ENCODE data around the gene FGF12. TPM values are rescaled to one million over a fixed set of nuclear protein-coding genes. Genes with fewer than 3 reads are reported as not detected.

Gene FGF12
- total and polyA plus RNA-seq, 2 donors (not counting 1 experiment from before 2014, with no cell fraction given): 0.03 TPM; not detected in 1

DNA sequence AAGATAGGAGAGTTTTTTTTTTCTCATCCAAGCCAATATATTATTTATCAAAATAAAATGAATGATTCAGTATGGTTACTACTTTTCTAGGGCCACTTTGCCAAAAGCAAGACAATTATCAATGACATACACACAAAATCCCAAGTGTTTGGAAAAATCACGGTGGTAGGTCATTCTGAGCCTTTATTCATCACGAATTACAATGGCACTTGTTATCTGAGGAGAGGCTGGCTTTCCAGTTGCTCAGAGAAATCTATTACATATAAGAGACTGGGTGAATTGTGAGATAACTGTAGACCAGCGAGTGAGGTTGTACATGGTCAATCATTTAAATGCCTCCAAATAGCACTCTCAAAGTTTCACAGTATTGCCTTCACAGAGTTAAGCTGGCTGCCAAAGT lies 20.4 kb upstream of the FGF12 start:
- no peak overlapping the region for H3K4me2 ChIP-seq (replicated peaks; ENCODE audit: low read depth, low read length, poor library complexity, severe bottlenecking)
- intact Hi-C loops (cut with micrococcal nuclease): no loop called here

DNA sequence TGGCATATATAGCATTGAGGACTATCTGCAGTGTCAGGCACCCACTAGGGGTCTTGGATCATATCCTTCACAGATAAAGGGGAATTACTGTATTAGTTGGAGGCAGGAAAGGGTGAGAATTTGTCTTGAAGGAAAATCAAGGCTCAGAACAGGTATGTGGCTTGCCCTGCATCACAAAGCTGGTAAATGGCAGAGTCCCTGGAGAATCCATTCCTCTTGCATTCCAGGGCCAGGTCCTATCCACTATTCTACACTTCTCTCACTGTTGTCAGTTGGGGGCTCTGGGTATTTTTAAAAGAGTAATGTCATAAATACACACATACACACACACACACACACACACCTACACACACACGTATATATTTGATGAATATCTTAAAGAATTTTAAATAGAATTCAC lies 19.8 kb upstream of the FGF12 start:
- no peaks in the 10 kb centered on the region for H3K79me2 ChIP-seq (ENCODE audit: control insufficient read depth, insufficient read depth, low read length)
- H3K4me3 ChIP-seq (ENCODE audit: control extremely low read depth in 1 of 5, extremely low read depth in 1 of 5, insufficient read depth in 1 of 5, low read depth in 2 of 5, low read length in 4 of 5): no peak overlapping the region
- no peak overlapping the region for H3K9ac ChIP-seq (ENCODE audit: low read length)
- no peak overlapping the region for H3K27ac ChIP-seq (ENCODE audit: low read length in 2 of 2)
- H3K4me2 ChIP-seq (replicated peaks; ENCODE audit: low read depth, low read length, poor library complexity, severe bottlenecking): no peak overlapping the region
- no peaks in the 10 kb centered on the region for H3K4me1 Mint-ChIP-seq
- intact Hi-C loops (cut with micrococcal nuclease): no loop called here
- no peaks in the 10 kb centered on the region for H3K9me3 ChIP-seq (ENCODE audit: control extremely low read depth in 1 of 3, control insufficient read depth in 2 of 3, insufficient read depth in 1 of 3, low read length in 2 of 3)
- POLR2A ChIA-PET: no interaction called here
- H3K27me3 Mint-ChIP-seq: no peaks in the 10 kb centered on the region
- no CpG with 5 or more reads among the region's 1 CpG for WGBS (ENCODE audit: insufficient coverage)
- DNase-seq: no peak
- H3K9me3 Mint-ChIP-seq (ENCODE audit: insufficient read depth): no peaks in the 10 kb centered on the region
- H3K27me3 ChIP-seq (replicated peaks in 1 of 4; ENCODE audit: control extremely low read depth in 1 of 4, control insufficient read depth in 3 of 4, insufficient read depth in 4 of 4, low read length in 3 of 4): no peaks in the 10 kb centered on the region
- H3K36me3 ChIP-seq (replicated peaks in 1 of 2; ENCODE audit: control extremely low read depth in 1 of 2, control insufficient read depth in 1 of 2, extremely low read depth in 1 of 2, insufficient read depth in 2 of 2, low read length in 1 of 2): no peaks in the 10 kb centered on the region
- no peak overlapping the region for H2AFZ ChIP-seq (ENCODE audit: insufficient read depth, low read depth, low read length, poor library complexity, severe bottlenecking)
- CTCF ChIA-PET: no interaction called here
- H3K27ac Mint-ChIP-seq: no peak overlapping the region
- no peaks in the 10 kb centered on the region for H4K20me1 ChIP-seq (ENCODE audit: control insufficient read depth, insufficient read depth, low read length, poor library complexity, severe bottlenecking)
- TF ChIP-seq, protein P1, sequence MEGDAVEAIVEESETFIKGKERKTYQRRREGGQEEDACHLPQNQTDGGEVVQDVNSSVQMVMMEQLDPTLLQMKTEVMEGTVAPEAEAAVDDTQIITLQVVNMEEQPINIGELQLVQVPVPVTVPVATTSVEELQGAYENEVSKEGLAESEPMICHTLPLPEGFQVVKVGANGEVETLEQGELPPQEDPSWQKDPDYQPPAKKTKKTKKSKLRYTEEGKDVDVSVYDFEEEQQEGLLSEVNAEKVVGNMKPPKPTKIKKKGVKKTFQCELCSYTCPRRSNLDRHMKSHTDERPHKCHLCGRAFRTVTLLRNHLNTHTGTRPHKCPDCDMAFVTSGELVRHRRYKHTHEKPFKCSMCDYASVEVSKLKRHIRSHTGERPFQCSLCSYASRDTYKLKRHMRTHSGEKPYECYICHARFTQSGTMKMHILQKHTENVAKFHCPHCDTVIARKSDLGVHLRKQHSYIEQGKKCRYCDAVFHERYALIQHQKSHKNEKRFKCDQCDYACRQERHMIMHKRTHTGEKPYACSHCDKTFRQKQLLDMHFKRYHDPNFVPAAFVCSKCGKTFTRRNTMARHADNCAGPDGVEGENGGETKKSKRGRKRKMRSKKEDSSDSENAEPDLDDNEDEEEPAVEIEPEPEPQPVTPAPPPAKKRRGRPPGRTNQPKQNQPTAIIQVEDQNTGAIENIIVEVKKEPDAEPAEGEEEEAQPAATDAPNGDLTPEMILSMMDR (IDR thresholded peaks at IDR 0.05): no peak
- no peak for TF ChIP-seq EZH2 (IDR thresholded peaks at IDR 0.05; ENCODE audit: borderline replicate concordance, insufficient read depth, low read depth, low read length, poor library complexity, severe bottlenecking)
- H3K4me3 Mint-ChIP-seq: no peak overlapping the region
- no peak for ATAC-seq (ENCODE audit: low read depth)
- no peaks in the 10 kb centered on the region for H3K4me1 ChIP-seq (ENCODE audit: control insufficient read depth in 2 of 2, insufficient read depth in 2 of 2, low read length in 2 of 2)

More for the DNA sequence above, 20.4 kb upstream of the FGF12 start:
- DNase-seq (no peak), ATAC-seq (ENCODE audit: low read depth) (no peak)
- no peak overlapping the region for H3K27ac ChIP-seq (ENCODE audit: low read length in 2 of 2)
- Mint-ChIP-seq H3K27ac (no peak overlapping the region), H3K4me3 (no peak overlapping the region), H3K27me3 (no peaks in the 10 kb centered on the region), H3K9me3 (ENCODE audit: insufficient read depth) (no peaks in the 10 kb centered on the region), H3K4me1 (no peaks in the 10 kb centered on the region)
- H3K9me3 ChIP-seq (ENCODE audit: control extremely low read depth in 1 of 3, control insufficient read depth in 2 of 3, insufficient read depth in 1 of 3, low read length in 2 of 3): no peaks in the 10 kb centered on the region
- no peaks in the 10 kb centered on the region for H3K36me3 ChIP-seq (replicated peaks in 1 of 2; ENCODE audit: control extremely low read depth in 1 of 2, control insufficient read depth in 1 of 2, extremely low read depth in 1 of 2, insufficient read depth in 2 of 2, low read length in 1 of 2)
- H4K20me1 ChIP-seq (ENCODE audit: control insufficient read depth, insufficient read depth, low read length, poor library complexity, severe bottlenecking): no peaks in the 10 kb centered on the region
- no peak overlapping the region for H3K4me3 ChIP-seq (ENCODE audit: control extremely low read depth in 1 of 5, extremely low read depth in 1 of 5, insufficient read depth in 1 of 5, low read depth in 2 of 5, low read length in 4 of 5)
- H3K27me3 ChIP-seq (replicated peaks in 1 of 4; ENCODE audit: control extremely low read depth in 1 of 4, control insufficient read depth in 3 of 4, insufficient read depth in 4 of 4, low read length in 3 of 4): no peaks in the 10 kb centered on the region
- no peaks in the 10 kb centered on the region for H3K79me2 ChIP-seq (ENCODE audit: control insufficient read depth, insufficient read depth, low read length)
- CTCF ChIA-PET: no interaction called here
- H3K4me1 ChIP-seq (ENCODE audit: control insufficient read depth in 2 of 2, insufficient read depth in 2 of 2, low read length in 2 of 2): no peaks in the 10 kb centered on the region
- POLR2A ChIA-PET: no interaction called here
- H2AFZ ChIP-seq (ENCODE audit: insufficient read depth, low read depth, low read length, poor library complexity, severe bottlenecking): no peak overlapping the region
- WGBS (ENCODE audit: insufficient coverage): no CpG with 5 or more reads among the region's 3 CpGs
- TF ChIP-seq EZH2 (IDR thresholded peaks at IDR 0.05; ENCODE audit: borderline replicate concordance, insufficient read depth, low read depth, low read length, poor library complexity, severe bottlenecking): no peak
- TF ChIP-seq, protein P1 (IDR thresholded peaks at IDR 0.05): no peak
- H3K9ac ChIP-seq (ENCODE audit: low read length): no peak overlapping the region
